Left ventricle myocardium inferior (tissue), 1 donor: ENCODE results near the gene FOLR1. TPM values are rescaled to one million over a fixed set of nuclear protein-coding genes. Genes with fewer than 3 reads are reported as not detected.

Experiments
- DNase-seq: peaks from one replicate; pipeline ENCODE4 v3.0.0-alpha.2; 2020
- H3K27ac ChIP-seq: fragments of 200-600 bp; replicated peaks from 2 replicates; pipeline ENCODE4 v1.8.0; 2021
- H3K27me3 ChIP-seq: fragments of 200-600 bp; 2 replicates; pipeline ENCODE4 v1.8.0; 2021; ENCODE audit warnings: low read depth
- H3K36me3 ChIP-seq: fragments of 200-600 bp; 2 replicates; pipeline ENCODE4 v1.8.0; 2021
- H3K4me1 ChIP-seq: fragments of 200-600 bp; 2 replicates; pipeline ENCODE4 v1.8.0; 2021
- H3K4me3 ChIP-seq: fragments of 200-600 bp; 2 replicates; pipeline ENCODE4 v1.8.0; 2021; ENCODE audit warnings: mild to moderate bottlenecking, moderate library complexity
- H3K9me3 ChIP-seq: fragments of 200-600 bp; replicated peaks from 2 replicates; pipeline ENCODE4 v1.8.0; 2021
- intact Hi-C: fragments of 100-400 bp; cut with micrococcal nuclease; formaldehyde crosslinking; loops from one replicate; pipeline ENCODE4 v1.11.0; 2022
- total RNA-seq: library from RNA; stranded (reverse); fragmentation: NEBNext Ultra II Directional; extraction: Animal tissue kit (Norgen Biotek cat#: 25700); gene quantifications from one replicate; pipeline ENCODE4 v1.2.1, GENCODE V29; 2021
- TF ChIP-seq, protein P1 (sequence below): fragments of 200-600 bp; IDR thresholded peaks from 2 replicates; pipeline ENCODE4 v1.8.0; 2021; ENCODE audit warnings: antibody characterized with exemption, mild to moderate bottlenecking, borderline replicate concordance
- donor health status: DM: no; HTN: yes; CAD: no; lungs with severe emphysema.

Gene FOLR1
- total RNA-seq, 1 donor from 2014 or later: 0.49 TPM

GRCh38 chr11:72233056-72233772 is 41.3 kb downstream of the FOLR1 start:
- no peak for DNase-seq
- H3K4me1 ChIP-seq: peaks cover 51% of the 10 kb centered on the region
- H3K4me3 ChIP-seq: no peak overlapping the region
- peaks cover 97% of the 10 kb centered on the region for H3K36me3 ChIP-seq
- H3K27ac ChIP-seq: no peak overlapping the region
- intact Hi-C loops: no loop called here
- TF ChIP-seq, protein P1, sequence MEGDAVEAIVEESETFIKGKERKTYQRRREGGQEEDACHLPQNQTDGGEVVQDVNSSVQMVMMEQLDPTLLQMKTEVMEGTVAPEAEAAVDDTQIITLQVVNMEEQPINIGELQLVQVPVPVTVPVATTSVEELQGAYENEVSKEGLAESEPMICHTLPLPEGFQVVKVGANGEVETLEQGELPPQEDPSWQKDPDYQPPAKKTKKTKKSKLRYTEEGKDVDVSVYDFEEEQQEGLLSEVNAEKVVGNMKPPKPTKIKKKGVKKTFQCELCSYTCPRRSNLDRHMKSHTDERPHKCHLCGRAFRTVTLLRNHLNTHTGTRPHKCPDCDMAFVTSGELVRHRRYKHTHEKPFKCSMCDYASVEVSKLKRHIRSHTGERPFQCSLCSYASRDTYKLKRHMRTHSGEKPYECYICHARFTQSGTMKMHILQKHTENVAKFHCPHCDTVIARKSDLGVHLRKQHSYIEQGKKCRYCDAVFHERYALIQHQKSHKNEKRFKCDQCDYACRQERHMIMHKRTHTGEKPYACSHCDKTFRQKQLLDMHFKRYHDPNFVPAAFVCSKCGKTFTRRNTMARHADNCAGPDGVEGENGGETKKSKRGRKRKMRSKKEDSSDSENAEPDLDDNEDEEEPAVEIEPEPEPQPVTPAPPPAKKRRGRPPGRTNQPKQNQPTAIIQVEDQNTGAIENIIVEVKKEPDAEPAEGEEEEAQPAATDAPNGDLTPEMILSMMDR: no peak
- H3K9me3 ChIP-seq: no peaks in the 10 kb centered on the region
- H3K27me3 ChIP-seq: no peaks in the 10 kb centered on the region

DNA sequence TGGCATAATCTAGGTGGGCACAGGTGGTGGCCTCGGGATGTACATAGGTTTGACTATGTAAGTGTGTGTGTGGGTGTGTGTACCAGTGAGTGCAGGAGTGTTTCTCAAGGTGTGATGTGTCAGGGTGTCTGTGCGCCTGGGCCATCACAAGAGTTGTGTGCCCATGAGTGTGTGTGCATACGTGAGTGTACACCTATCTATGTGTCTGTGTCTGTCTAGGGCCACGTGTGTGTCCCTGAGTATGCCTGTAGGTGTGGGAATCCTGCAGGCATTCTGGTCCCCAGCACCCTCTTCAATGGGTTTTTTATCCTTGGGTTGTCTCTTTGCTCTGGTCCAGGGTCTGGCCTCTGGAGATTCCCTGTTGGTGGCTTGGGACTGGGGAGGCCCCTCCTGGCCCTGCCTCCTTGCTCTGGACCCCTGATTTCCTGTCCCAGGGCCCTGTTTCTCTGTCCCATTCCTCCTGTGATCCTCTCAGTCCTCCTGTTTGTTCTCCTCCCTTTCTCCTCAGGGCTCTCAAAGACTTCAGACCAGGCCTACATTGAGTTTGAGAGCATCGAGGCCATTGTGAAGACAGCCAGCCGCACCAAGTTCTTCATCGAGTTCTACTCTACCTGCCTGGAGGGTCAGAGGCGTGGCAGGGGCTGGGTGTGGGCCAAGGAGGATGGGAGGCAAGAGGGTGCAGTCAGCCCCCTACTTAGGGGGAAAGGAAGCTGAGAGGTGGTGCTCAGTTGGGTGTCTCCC is 42.0 kb downstream of the FOLR1 start:
- no peak for DNase-seq
- no peaks in the 10 kb centered on the region for H3K9me3 ChIP-seq
- intact Hi-C loops: no loop called here
- peaks cover 59% of the 10 kb centered on the region for H3K4me1 ChIP-seq
- no peaks in the 10 kb centered on the region for H3K27me3 ChIP-seq
- TF ChIP-seq, protein P1: no peak
- H3K36me3 ChIP-seq: peaks cover 90% of the 10 kb centered on the region
- no peak overlapping the region for H3K27ac ChIP-seq
- no peak overlapping the region for H3K4me3 ChIP-seq

DNA sequence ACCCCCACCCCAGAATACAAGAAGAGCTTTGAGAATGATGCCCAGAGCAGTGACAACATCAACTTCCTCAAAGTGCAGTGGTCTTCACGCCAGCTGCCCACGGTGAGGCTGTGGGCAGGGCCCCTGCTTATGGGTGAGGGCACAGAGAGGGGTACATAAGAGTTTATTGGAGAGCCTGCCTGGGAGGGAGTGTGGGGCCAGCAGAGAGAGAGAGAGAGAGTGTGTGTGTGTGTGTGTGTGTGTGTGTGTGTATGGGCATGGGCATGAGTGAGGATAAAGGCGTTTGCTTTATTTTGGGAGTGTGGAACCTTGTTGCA is 42.5 kb downstream of the FOLR1 start:
- H3K27me3 ChIP-seq: no peaks in the 10 kb centered on the region
- intact Hi-C loops: no loop called here
- peaks cover 61% of the 10 kb centered on the region for H3K4me1 ChIP-seq
- H3K36me3 ChIP-seq: peaks cover 84% of the 10 kb centered on the region
- H3K9me3 ChIP-seq: no peaks in the 10 kb centered on the region
- no peak for DNase-seq
- TF ChIP-seq, protein P1: no peak
- no peak overlapping the region for H3K4me3 ChIP-seq
- no peak overlapping the region for H3K27ac ChIP-seq

DNA sequence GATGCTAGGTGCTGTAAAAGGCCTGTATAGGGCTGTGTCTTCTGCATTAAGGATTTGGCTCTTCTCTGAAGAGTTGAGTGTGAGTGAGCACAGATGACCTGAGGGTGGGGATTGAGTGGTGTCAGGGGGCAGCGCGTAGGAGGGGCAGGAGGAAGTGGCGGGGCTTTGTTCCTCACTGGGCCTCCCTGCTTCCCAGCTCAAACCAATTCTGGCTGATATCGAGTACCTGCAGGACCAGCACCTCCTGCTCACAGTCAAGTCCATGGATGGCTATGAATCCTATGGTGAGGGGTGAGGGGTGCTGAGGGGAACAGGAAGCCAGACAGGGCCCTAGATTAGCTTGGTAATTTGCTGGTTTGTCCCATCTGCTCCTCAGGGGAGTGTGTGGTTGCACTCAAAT is 43.0 kb downstream of the FOLR1 start:
- Histone ChIP-seq H3K27ac (no peak overlapping the region), H3K36me3 (peaks cover 80% of the 10 kb centered on the region), H3K9me3 (no peaks in the 10 kb centered on the region), H3K4me1 (peaks cover 63% of the 10 kb centered on the region), H3K27me3 (peaks cover under 1% of the 10 kb centered on the region), H3K4me3 (no peak overlapping the region)
- DNase-seq: no peak
- TF ChIP-seq, protein P1: no peak
- intact Hi-C loops: no loop called here

DNA sequence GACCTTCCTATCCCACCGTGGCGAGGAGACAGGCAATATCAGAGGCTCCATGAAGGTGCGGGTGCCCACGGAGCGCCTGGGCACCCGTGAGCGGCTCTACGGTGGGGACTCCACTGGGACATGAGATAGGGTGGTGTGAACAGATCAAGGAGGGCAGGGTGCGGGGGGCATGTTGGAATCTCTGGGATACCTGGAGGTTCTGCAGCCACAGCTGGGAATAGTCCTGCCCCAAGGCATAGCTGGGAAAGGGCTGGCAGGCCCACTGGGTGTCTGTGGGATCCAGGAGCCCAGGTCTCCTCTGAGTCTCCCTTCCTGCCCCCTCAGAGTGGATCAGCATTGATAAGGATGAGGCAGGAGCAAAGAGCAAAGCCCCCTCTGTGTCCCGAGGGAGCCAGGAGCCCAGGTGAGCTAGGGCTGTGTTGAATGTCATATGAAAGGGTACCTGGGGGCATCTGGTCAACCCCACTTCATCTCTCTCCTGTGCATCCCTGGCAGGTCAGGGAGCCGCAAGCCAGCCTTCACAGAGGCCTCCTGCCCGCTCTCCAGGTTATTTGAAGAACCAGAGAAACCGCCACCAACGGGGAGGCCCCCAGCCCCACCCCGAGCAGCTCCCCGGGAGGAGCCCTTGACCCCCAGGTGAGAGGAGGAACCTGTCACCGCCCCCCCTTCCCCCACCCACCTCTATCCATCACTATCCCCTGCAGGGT is 43.6 kb downstream of the FOLR1 start:
- intact Hi-C loops: no loop called here
- Histone ChIP-seq H3K9me3 (no peaks in the 10 kb centered on the region), H3K27me3 (peaks cover 6% of the 10 kb centered on the region), H3K36me3 (peaks cover 74% of the 10 kb centered on the region), H3K4me3 (no peak overlapping the region), H3K4me1 (peaks cover 64% of the 10 kb centered on the region), H3K27ac (no peak overlapping the region)
- TF ChIP-seq, protein P1: no peak
- no peak for DNase-seq
